Keratinocyte (primary cell): ENCODE data around the gene IKZF5. TPM values are rescaled to one million over a fixed set of nuclear protein-coding genes. Genes with fewer than 3 reads are reported as not detected.

Experiments used
- DNase-seq: peaks from one replicate; pipeline ENCODE4 v3.0.0-alpha.2; 2011; ENCODE audit warnings: low read depth, missing footprints, low spot score
- FAIRE-seq: peaks from 2 replicates; lab custom pipeline; 2011; peaks lifted over from hg19 to GRCh38; lab: Jason Lieb, UNC
- H2AFZ ChIP-seq: 2 replicates; pipeline ENCODE4 v1.6.0; 2012; ENCODE audit warnings: low read length, control low read depth, inconsistent platforms; ENCODE audit not compliant: control insufficient read depth
- H3K27ac ChIP-seq: 2 replicates; pipeline ENCODE4 v1.5.1; 2011; ENCODE audit warnings: low read length; ENCODE audit not compliant: control insufficient read depth, insufficient read depth
- H3K27me3 ChIP-seq: 3 replicates; pipeline ENCODE4 v1.6.0; 2011; ENCODE audit warnings: low read length; ENCODE audit not compliant: control insufficient read depth, insufficient read depth; ENCODE audit errors: extremely low read depth
- H3K36me3 ChIP-seq, 2 experiments: 2 replicates in 1 of 2; 3 replicates in 1 of 2; pipeline ENCODE4 v1.5.1; 2011; ENCODE audit warnings: low read length in 2 of 2, mild to moderate bottlenecking in 1 of 2; ENCODE audit not compliant: control insufficient read depth in 2 of 2, insufficient read depth in 2 of 2; ENCODE audit errors: extremely low read depth in 1 of 2
- H3K4me1 ChIP-seq: 3 replicates; pipeline ENCODE4 v1.5.1; 2011; ENCODE audit warnings: low read length; ENCODE audit not compliant: control insufficient read depth, insufficient read depth; ENCODE audit errors: extremely low read depth
- H3K4me2 ChIP-seq: 3 replicates; pipeline ENCODE4 v1.6.0; 2011; ENCODE audit warnings: low read depth, low read length; ENCODE audit not compliant: control insufficient read depth, insufficient read depth; ENCODE audit errors: extremely low read depth
- H3K4me3 ChIP-seq, 3 experiments: fragments of 200-600 bp in 1 of 3; sonication (generic) in 1 of 3; 2 replicates in 2 of 3; 3 replicates in 1 of 3; pipeline ENCODE4 v1.5.1; 2011 to 2016; ENCODE audit warnings: low read length in 3 of 3, mild to moderate bottlenecking in 3 of 3, control low read depth in 2 of 3, inconsistent platforms in 1 of 3, low read depth in 1 of 3, mixed read lengths in 1 of 3, mixed run types in 1 of 3, moderate library complexity in 1 of 3; ENCODE audit not compliant: control insufficient read depth in 2 of 3, insufficient read depth in 2 of 3; ENCODE audit errors: extremely low read depth in 1 of 3
- H3K79me2 ChIP-seq: 2 replicates; pipeline ENCODE4 v1.6.0; 2012; ENCODE audit warnings: low read length; ENCODE audit not compliant: control insufficient read depth, insufficient read depth
- H3K9ac ChIP-seq: 3 replicates; pipeline ENCODE4 v1.6.0; 2011; ENCODE audit warnings: low read length; ENCODE audit not compliant: control insufficient read depth, insufficient read depth; ENCODE audit errors: extremely low read depth
- H3K9me1 ChIP-seq: 3 replicates; pipeline ENCODE4 v1.6.0; 2011; ENCODE audit warnings: low read length; ENCODE audit not compliant: control insufficient read depth, insufficient read depth; ENCODE audit errors: extremely low read depth
- H3K9me3 ChIP-seq: 2 replicates; pipeline ENCODE4 v1.5.1; 2012; ENCODE audit warnings: low read depth, low read length; ENCODE audit not compliant: control insufficient read depth
- H4K20me1 ChIP-seq: 3 replicates; pipeline ENCODE4 v1.6.0; 2011; ENCODE audit warnings: low read length; ENCODE audit not compliant: control insufficient read depth, insufficient read depth; ENCODE audit errors: extremely low read depth
- EZH2 ChIP-seq: IDR thresholded peaks from one replicate; pipeline ENCODE4 v1.6.1; 2012; ENCODE audit warnings: inconsistent platforms, mild to moderate bottlenecking, low read length, moderate library complexity
- dilution Hi-C: fragments of 300-500 bp; cut with MboI; formaldehyde crosslinking; loops from one replicate; pipeline ENCODE4 v1.7.0; 2020; ENCODE audit warnings: low sequenced_read_pairs; ENCODE audit not compliant: extremely low pct_ligation_motif_present
- polyA plus RNA-seq, 5 experiments: library from polyadenylated mRNA; depleted of rRNA in 3 of 5; stranded (reverse) in 3 of 5; stranded (forward) in 1 of 5; unstranded in 1 of 5; fragments of >200 nt; gene quantifications; 1 replicate in 1 of 5; 2 replicates in 3 of 5; 3 replicates in 1 of 5; pipeline versions ENCODE4 v1.2.1 to v1.2.3, GENCODE V29; 2011 to 2012; ENCODE audit warnings: missing spikeins in 2 of 5, low read depth in 1 of 5, low replicate concordance in 1 of 5
- TF ChIP-seq, protein P1 (sequence below), 3 experiments: IDR thresholded peaks in 1 of 3; conservative IDR thresholded peaks in 1 of 3; optimal IDR thresholded peaks in 1 of 3; 2 replicates in 2 of 3; 3 replicates in 1 of 3; pipeline versions ENCODE3 to v1.5.1; 2011; ENCODE audit warnings: low read length in 3 of 3, mild to moderate bottlenecking in 3 of 3, moderate library complexity in 2 of 3, control low read depth in 1 of 3, inconsistent platforms in 1 of 3; ENCODE audit not compliant: insufficient read depth in 2 of 3; ENCODE audit errors: extremely low read depth in 1 of 3

The IKZF5 gene
- polyA plus RNA-seq, 1 donor (not counting 4 experiments of a cell fraction or from before 2014, with no cell fraction given) = 6.5 TPM

DNA sequence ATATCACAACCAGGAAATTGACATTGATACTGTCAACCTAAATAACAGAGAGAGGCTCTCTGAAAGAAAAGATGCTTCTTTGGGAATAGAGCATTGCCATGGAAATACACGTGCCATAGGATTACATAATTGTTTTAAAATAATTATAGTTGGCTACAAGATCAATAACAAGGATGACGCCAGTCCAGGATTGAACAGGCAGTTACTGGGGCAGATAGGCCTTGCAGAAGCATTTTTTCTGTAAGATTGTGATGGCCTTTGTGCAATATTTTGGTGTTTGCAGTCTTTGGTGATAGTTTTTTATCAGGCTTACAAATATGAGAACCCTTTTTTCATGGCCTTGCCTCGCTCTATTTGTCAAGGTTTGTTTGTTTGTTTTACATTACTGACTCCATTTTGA is 10.7 kb upstream of the IKZF5 start:
- no peaks in the 10 kb centered on the region for H3K79me2 ChIP-seq
- TF ChIP-seq, protein P1, sequence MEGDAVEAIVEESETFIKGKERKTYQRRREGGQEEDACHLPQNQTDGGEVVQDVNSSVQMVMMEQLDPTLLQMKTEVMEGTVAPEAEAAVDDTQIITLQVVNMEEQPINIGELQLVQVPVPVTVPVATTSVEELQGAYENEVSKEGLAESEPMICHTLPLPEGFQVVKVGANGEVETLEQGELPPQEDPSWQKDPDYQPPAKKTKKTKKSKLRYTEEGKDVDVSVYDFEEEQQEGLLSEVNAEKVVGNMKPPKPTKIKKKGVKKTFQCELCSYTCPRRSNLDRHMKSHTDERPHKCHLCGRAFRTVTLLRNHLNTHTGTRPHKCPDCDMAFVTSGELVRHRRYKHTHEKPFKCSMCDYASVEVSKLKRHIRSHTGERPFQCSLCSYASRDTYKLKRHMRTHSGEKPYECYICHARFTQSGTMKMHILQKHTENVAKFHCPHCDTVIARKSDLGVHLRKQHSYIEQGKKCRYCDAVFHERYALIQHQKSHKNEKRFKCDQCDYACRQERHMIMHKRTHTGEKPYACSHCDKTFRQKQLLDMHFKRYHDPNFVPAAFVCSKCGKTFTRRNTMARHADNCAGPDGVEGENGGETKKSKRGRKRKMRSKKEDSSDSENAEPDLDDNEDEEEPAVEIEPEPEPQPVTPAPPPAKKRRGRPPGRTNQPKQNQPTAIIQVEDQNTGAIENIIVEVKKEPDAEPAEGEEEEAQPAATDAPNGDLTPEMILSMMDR (optimal IDR thresholded peaks at IDR 0.05 in 1 of 3, IDR thresholded peaks at IDR 0.05 in 1 of 3, conservative IDR thresholded peaks at IDR 0.05 in 1 of 3; ENCODE audit: extremely low read depth in 1 of 3, insufficient read depth in 2 of 3, low read length in 3 of 3) = no peak
- no peak for TF ChIP-seq EZH2
- DNase-seq (no peak), FAIRE-seq (no peak)
- no peak overlapping the region for H2AFZ ChIP-seq
- dilution Hi-C loops = no loop called here
- no peaks in the 10 kb centered on the region for H3K36me3 ChIP-seq
- H3K9me1 ChIP-seq = no peaks in the 10 kb centered on the region
- no peak overlapping the region for H3K4me2 ChIP-seq
- H3K9ac ChIP-seq = no peak overlapping the region
- H4K20me1 ChIP-seq = no peaks in the 10 kb centered on the region
- H3K4me3 ChIP-seq = no peak overlapping the region
- no peaks in the 10 kb centered on the region for H3K9me3 ChIP-seq
- H3K27ac ChIP-seq = no peak overlapping the region
- no peaks in the 10 kb centered on the region for H3K27me3 ChIP-seq
- no peaks in the 10 kb centered on the region for H3K4me1 ChIP-seq

DNA sequence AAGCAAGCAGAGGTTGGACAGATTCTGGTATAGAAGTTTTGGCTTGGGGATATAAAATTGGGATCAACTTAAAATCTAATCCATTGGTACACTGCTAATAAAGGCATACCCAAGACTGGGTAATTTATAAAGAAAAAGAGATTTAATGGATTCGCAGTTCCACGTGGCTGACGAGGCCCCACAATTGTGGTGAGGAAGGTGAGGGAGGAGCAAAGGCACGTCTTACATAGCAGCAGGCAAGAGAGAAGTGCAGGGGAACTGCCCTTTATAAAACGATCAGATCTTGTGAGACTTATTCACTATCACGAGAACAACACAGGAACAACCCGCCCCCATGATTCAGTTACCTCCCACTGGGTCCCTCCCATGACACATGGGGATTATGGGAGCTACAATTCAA is 9.9 kb upstream of the IKZF5 start:
- H3K4me3 ChIP-seq = no peak overlapping the region
- FAIRE-seq = no peak

More for the DNA sequence above, 9.9 kb upstream of the IKZF5 start:
- H3K9ac ChIP-seq = no peak overlapping the region
- no peak overlapping the region for H3K4me2 ChIP-seq
- no peaks in the 10 kb centered on the region for H3K9me1 ChIP-seq
- TF ChIP-seq, protein P1 (optimal IDR thresholded peaks at IDR 0.05 in 1 of 3, IDR thresholded peaks at IDR 0.05 in 1 of 3, conservative IDR thresholded peaks at IDR 0.05 in 1 of 3; ENCODE audit: extremely low read depth in 1 of 3, insufficient read depth in 2 of 3, low read length in 3 of 3) = no peak
- no peaks in the 10 kb centered on the region for H4K20me1 ChIP-seq
- no peak for DNase-seq
- H3K9me3 ChIP-seq = no peaks in the 10 kb centered on the region
- peaks cover 4% of the 10 kb centered on the region for H3K4me1 ChIP-seq
- no peaks in the 10 kb centered on the region for H3K79me2 ChIP-seq
- no peak overlapping the region for H3K27ac ChIP-seq
- no peaks in the 10 kb centered on the region for H3K27me3 ChIP-seq
- dilution Hi-C loops = no loop called here
- H2AFZ ChIP-seq = no peak overlapping the region
- H3K36me3 ChIP-seq = no peaks in the 10 kb centered on the region
